Retinal pigment epithelial cell (primary cell): ENCODE data around the gene CFAP90.

ENCODE experiments used
- DNase-seq: peaks from one replicate; pipeline ENCODE4 v3.0.0-alpha.2; 2010; ENCODE audit warnings: low read depth
- H3K4me3 ChIP-seq: 2 replicates; pipeline ENCODE4 v1.5.1; 2011; ENCODE audit warnings: mild to moderate bottlenecking, low read length, control low read depth, moderate library complexity
- TF ChIP-seq, protein P1 (sequence below): conservative IDR thresholded peaks from 2 replicates; pipeline ENCODE4 v1.5.1; 2011; ENCODE audit warnings: low read depth, low read length, control low read depth, inconsistent platforms

Gene CFAP90

DNA sequence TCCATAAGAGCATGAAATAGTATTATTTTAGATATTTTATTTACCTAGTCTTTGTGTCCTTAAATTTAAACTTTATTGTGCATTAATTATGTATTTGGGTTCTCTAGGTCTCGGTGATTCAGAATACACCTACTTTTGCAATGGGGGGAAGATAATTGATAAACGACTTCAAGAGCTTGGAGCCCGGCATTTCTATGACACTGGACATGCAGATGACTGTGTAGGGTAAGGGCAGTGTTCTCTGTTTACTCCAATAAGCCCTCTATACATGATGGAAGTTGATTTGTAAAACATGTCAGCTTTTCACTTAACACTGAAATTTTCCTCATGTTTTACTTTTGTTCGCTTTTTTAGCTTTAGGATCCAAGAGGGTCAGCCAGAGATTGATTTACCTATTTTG lies 24.2 kb upstream of the CFAP90 start:
- TF ChIP-seq, protein P1, sequence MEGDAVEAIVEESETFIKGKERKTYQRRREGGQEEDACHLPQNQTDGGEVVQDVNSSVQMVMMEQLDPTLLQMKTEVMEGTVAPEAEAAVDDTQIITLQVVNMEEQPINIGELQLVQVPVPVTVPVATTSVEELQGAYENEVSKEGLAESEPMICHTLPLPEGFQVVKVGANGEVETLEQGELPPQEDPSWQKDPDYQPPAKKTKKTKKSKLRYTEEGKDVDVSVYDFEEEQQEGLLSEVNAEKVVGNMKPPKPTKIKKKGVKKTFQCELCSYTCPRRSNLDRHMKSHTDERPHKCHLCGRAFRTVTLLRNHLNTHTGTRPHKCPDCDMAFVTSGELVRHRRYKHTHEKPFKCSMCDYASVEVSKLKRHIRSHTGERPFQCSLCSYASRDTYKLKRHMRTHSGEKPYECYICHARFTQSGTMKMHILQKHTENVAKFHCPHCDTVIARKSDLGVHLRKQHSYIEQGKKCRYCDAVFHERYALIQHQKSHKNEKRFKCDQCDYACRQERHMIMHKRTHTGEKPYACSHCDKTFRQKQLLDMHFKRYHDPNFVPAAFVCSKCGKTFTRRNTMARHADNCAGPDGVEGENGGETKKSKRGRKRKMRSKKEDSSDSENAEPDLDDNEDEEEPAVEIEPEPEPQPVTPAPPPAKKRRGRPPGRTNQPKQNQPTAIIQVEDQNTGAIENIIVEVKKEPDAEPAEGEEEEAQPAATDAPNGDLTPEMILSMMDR, result no peak
- no peak for DNase-seq
- no peak overlapping the region for H3K4me3 ChIP-seq

DNA sequence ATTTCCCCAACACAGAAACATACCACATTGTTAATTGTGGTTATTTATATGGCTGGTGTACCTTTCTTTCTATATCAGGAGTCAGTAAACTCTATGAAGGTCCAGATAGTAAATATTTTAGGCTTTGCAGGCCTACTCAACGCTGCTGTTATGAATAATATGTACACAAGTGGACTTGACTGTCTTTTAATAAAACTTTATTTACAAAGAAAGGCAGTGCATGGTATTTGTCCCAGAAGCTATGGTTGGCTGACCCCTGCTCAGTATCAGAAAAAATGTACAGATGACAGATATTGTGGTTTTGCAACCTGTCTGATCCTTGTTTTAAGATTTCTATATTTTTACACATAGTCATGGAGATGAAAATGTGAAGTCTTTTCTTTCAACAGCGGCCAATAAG lies 23.7 kb upstream of the CFAP90 start:
- TF ChIP-seq, protein P1, result no peak
- no peak overlapping the region for H3K4me3 ChIP-seq
- DNase-seq, result no peak

DNA sequence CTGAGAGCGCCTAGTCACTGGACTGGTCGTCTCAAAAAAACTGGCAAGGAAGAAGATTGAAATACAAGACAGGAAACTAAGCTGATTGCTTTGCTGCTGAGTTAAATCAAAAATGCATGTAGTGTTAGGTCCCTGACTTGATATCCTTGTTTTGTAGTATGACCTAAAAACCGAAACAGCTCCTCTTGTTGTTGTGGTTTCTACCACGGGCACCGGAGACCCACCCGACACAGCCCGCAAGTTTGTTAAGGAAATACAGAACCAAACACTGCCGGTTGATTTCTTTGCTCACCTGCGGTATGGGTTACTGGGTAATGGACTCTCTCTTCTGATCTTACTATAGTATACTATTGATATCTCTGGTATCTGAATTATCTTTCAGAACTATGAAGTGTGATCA lies 22.3 kb upstream of the CFAP90 start:
- DNase-seq, result no peak
- TF ChIP-seq, protein P1, result no peak
- H3K4me3 ChIP-seq, result no peak overlapping the region

DNA sequence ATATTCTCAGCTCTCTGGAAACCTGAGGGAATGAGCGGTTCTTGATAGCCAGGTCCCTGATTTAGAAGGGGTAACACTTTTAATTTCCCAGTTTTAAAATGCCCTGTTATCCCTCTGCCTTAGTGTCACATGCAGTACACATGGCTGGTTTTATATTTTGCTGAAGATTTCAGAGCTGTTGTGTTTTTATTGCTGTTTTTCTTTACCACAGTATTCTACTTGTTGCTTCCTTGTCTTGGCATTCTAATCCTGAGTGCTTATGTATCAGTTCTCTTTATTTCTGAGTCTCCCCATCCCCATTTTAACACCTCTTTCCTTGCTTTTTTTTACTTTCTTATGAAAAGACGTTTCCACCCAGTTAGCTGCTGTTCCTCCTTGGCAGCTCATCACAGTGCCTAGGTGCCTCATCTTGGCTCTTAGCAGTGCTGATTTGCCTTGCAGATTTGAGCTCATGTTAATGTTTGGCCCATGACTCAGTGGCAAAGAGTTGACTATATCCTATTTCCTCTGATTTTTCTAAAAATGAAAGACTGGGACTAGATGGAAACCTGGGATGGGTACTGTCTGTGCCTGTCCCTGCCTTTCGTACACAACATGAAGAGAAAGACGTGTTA lies 21.7 kb upstream of the CFAP90 start:
- no peak overlapping the region for H3K4me3 ChIP-seq
- DNase-seq, result no peak
- TF ChIP-seq, protein P1, result no peak

DNA sequence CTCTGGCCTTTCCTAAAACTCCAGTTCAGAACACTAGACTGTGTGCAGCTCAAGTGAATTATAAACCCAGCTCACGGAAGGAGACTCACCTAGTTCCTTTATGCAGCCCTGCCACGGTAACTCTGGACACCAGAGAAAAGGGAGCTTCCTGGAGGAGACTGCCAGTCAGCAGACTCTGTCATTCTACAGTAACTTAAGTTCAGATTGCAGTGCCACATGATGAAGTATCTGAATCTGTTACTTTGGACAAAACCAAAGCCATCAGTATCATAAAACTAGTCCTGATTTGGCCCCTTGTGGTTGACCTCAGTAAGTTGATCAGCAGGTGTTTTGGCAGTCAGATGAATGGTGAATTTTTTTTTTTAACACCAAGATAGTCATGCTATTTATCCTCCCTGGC lies 20.7 kb upstream of the CFAP90 start:
- DNase-seq, result no peak
- H3K4me3 ChIP-seq, result no peak overlapping the region
- TF ChIP-seq, protein P1, result no peak

DNA sequence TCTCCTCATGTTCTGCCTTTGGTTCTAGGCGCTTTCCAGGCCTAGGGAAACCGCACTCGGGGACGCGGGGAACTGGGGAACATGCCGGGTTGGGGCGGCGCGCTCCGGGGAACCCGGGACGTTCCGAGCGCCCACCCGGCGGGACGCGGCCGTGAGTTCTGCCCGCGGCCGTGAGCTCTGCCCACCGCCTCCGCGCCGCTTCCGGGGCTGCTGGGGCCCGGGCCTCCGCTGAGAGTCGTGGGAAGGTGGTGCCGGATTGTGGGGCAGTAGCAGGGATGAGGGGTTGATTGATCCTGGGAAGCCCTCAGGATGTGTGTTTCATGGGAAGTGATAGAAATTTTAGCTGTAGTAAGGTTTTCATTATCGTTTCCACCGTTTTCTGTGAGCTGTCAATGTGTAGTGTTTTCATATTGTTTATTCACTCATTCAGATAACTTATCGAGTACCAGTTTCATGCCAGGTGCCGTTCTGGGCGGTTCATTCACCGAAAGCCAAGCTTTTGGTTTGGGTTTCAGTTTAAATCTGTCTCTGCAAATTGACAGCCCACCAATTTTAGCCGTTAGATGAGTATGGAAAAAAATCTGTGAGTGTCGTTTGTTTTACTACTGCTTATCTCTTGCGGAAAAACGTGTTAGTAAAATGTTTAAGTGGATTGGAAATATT lies 18.7 kb upstream of the CFAP90 start:
- TF ChIP-seq, protein P1, result no peak
- no peak for DNase-seq
- peak overlapping the region; percentile 82 for H3K4me3 ChIP-seq
